Measurements from ENCODE around the gene GRIK5.

GRIK5 gene

GRCh38 chr19:42076380-42076944 is 6.5 kb upstream of the GRIK5 start:
- peak; percentile 49 for DNase-seq (ENCODE audit: low spot score)

- peak; percentile 100 for DNase-seq (ENCODE audit: low spot score)
Measured at GRCh38 chr19:42075616-42076379, 5.8 kb upstream of the GRIK5 start, which contains the start of gene ZNF574. Gene ZNF574 (plus strand): TSS chr19:42076166. CDS start chr19:42078607, 2,441 bp downstream.

GRCh38 chr19:42075364-42075615 is 5.3 kb upstream of the GRIK5 start:
- no peak for DNase-seq (ENCODE audit: low spot score)

GRCh38 chr19:42074513-42075363 is 4.7 kb upstream of the GRIK5 start:
- peak; percentile 74 for DNase-seq (ENCODE audit: low spot score)

- no peak for DNase-seq (ENCODE audit: low spot score)
Measured at GRCh38 chr19:42071247-42071646, 1.2 kb upstream of the GRIK5 start.

- DNase-seq (ENCODE audit: low spot score) = no peak
Measured at GRCh38 chr19:42068756-42069571, 1.0 kb downstream of the GRIK5 start.

- no peak for DNase-seq (ENCODE audit: low spot score)
Measured at GRCh38 chr19:42068361-42068755, 1.6 kb downstream of the GRIK5 start.

- no peak for DNase-seq (ENCODE audit: low spot score)
Measured at GRCh38 chr19:42067315-42067888, 2.6 kb downstream of the GRIK5 start.

GRCh38 chr19:42066075-42066754 is 3.8 kb downstream of the GRIK5 start:
- DNase-seq (ENCODE audit: low spot score) = no peak

GRCh38 chr19:42065511-42065910 is 4.5 kb downstream of the GRIK5 start:
- no peak for DNase-seq (ENCODE audit: low spot score)

GRCh38 chr19:42065051-42065450 is 5.0 kb downstream of the GRIK5 start:
- no peak for DNase-seq (ENCODE audit: low spot score)

- no peak for DNase-seq (ENCODE audit: low spot score)
Measured at GRCh38 chr19:42064432-42064831, 5.6 kb downstream of the GRIK5 start.

- no peak for DNase-seq (ENCODE audit: low spot score)
Measured at GRCh38 chr19:42062381-42062780, 7.6 kb downstream of the GRIK5 start.

- no peak for DNase-seq (ENCODE audit: low spot score)
Measured at GRCh38 chr19:42060117-42060516, 9.9 kb downstream of the GRIK5 start.

- DNase-seq (ENCODE audit: low spot score) = no peak
Measured at GRCh38 chr19:42059196-42059595, 10.8 kb downstream of the GRIK5 start.

- DNase-seq (ENCODE audit: low spot score) = no peak
Measured at GRCh38 chr19:42057846-42058245, 12.2 kb downstream of the GRIK5 start.

GRCh38 chr19:42054205-42054604 is 15.8 kb downstream of the GRIK5 start:
- no peak for DNase-seq (ENCODE audit: low spot score)

GRCh38 chr19:42053037-42053935 is 16.7 kb downstream of the GRIK5 start:
- DNase-seq (ENCODE audit: low spot score) = no peak

- no peak for DNase-seq (ENCODE audit: low spot score)
Measured at GRCh38 chr19:42052241-42052863, 17.7 kb downstream of the GRIK5 start.

Data from HuH-7 (cell line).